HG03520 (cell line): ENCODE data around the gene ACBD6.

Experiments
- ATAC-seq: cut with Tn5 transposase; IDR thresholded peaks from one replicate; pipeline ENCODE4 v1.9.1; 2021; ENCODE audit warnings: mild to moderate bottlenecking, moderate library complexity; ENCODE audit not compliant: unreplicated experiment

The ACBD6 gene

GRCh38 chr1:180376253-180376652, 126.1 kb downstream of the ACBD6 start:
- no peak for ATAC-seq

GRCh38 chr1:180372728-180373127, 129.6 kb downstream of the ACBD6 start:
- no peak for ATAC-seq

- ATAC-seq = no peak
Measured at GRCh38 chr1:180370597-180370996, 131.8 kb downstream of the ACBD6 start.

- ATAC-seq = no peak
Measured at GRCh38 chr1:180370188-180370587, 132.2 kb downstream of the ACBD6 start.

- no peak for ATAC-seq
Measured at GRCh38 chr1:180369061-180369460, 133.3 kb downstream of the ACBD6 start.

- ATAC-seq = no peak
Measured at GRCh38 chr1:180366371-180367068, 135.9 kb downstream of the ACBD6 start.

GRCh38 chr1:180365039-180365438, 137.3 kb downstream of the ACBD6 start:
- ATAC-seq = no peak

GRCh38 chr1:180363246-180363995, 139.0 kb downstream of the ACBD6 start:
- ATAC-seq = no peak

GRCh38 chr1:180360333-180361075, 141.9 kb downstream of the ACBD6 start:
- ATAC-seq = no peak

GRCh38 chr1:180358649-180359048, 143.7 kb downstream of the ACBD6 start:
- ATAC-seq = no peak

- no peak for ATAC-seq
Measured at GRCh38 chr1:180353945-180354344, 148.4 kb downstream of the ACBD6 start.

- ATAC-seq = no peak
Measured at GRCh38 chr1:180352588-180352987, 149.8 kb downstream of the ACBD6 start.

GRCh38 chr1:180352021-180352420, 150.4 kb downstream of the ACBD6 start:
- ATAC-seq = no peak

- no peak for ATAC-seq
Measured at GRCh38 chr1:180345148-180345547, 157.2 kb downstream of the ACBD6 start.

GRCh38 chr1:180343921-180344769, 158.2 kb downstream of the ACBD6 start:
- no peak for ATAC-seq

GRCh38 chr1:180327089-180327488, 175.3 kb downstream of the ACBD6 start:
- no peak for ATAC-seq

- ATAC-seq = no peak
Measured at GRCh38 chr1:180312926-180313325, 189.5 kb downstream of the ACBD6 start.

- ATAC-seq = no peak
Measured at GRCh38 chr1:180311011-180311730, 191.2 kb downstream of the ACBD6 start.

- ATAC-seq = no peak
Measured at GRCh38 chr1:180310095-180310494, 192.3 kb downstream of the ACBD6 start.

GRCh38 chr1:180309338-180309737, 193.0 kb downstream of the ACBD6 start:
- no peak for ATAC-seq
